Hindlimb muscle (tissue), 1 donor: Measurements from ENCODE around the gene FCN2. TPM values are rescaled to one million over a fixed set of nuclear protein-coding genes. Genes with fewer than 3 reads are reported as not detected.

ENCODE experiments used
- DNase-seq: peaks from one replicate; pipeline ENCODE4 v3.0.0-alpha.2; 2013
- polyA plus RNA-seq: library from polyadenylated mRNA; unstranded; fragments of 120-200 nt; gene quantifications from one replicate; pipeline ENCODE4 v1.2.1, GENCODE V29; 2013; ENCODE audit not compliant: insufficient read length

Gene FCN2
- not detected for polyA plus RNA-seq

GRCh38 chr9:134880484-134881312 is at the start of gene FCN2:
FCN2 (plus strand) TSS chr9:134880810; CDS start chr9:134880822, 12 bp downstream.
- DNase-seq = no peak

DNA sequence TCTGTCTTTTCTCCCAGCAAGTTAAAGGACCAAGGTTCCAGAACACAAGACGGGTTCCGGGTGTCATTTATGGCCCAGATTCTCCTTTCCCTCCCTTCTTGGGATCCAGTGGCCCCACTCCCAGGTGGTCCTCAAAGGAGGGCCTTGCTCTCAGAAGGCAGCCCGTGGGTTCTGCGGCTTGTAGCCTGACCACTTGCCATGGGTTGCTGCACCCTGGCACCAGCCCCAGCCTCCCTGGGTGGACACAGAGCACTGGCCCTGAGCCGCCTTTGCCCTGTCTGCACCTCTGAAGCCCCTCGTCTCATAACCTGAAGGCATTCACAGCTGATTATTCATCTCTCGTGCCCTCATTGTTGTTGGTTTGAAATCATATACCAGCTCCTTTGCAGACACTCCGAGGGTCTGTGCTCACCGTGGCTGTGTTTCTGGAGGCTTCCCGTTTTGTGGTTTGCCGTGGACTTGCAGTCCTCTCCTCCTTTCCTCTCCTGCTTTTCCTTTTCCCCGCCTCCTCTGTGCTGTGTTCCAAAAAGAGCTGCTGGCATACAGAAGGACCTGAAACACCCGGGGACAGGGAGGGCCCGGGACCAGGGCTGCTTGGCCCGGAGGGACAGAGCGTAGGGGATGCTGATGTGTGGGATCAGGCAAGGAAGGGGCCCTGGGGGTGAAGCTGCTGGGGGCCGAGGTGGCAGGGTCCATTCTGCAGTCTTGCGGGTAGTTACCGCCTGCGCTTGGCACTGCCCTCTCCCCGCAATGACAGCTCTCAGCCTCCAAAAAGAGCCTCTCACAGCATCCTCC is 49.5 kb upstream of the FCN2 start:
- DNase-seq = no peak

- DNase-seq = no peak
Measured at GRCh38 chr9:134832471-134832870, 48.1 kb upstream of the FCN2 start.

GRCh38 chr9:134833294-134833880 is 47.2 kb upstream of the FCN2 start:
- DNase-seq = no peak

- DNase-seq = no peak
Measured at GRCh38 chr9:134834217-134834956, 46.2 kb upstream of the FCN2 start.

GRCh38 chr9:134834957-134835419 is 45.6 kb upstream of the FCN2 start:
- no peak for DNase-seq

GRCh38 chr9:134835448-134835847 is 45.2 kb upstream of the FCN2 start:
- DNase-seq = peak; percentile 32

DNA sequence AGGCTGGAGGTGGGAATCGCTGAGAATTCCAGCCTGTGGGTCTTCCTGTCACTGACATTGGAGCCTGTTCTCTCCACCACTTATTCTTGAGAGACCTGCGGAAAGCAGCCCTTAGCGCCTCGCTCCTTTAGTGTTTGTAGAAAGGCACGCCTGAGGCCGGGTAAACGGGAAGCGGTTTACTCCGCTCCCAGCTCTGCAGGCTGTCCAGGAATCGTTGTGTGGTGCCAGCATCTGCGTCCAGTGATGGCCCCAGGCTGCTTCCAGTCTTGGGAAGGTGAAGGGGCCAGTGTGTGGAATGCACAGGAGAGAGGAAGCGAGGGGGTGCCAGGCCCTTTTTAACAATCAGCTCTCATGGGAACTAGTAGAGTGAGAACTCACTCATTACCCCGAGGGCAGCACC is 44.6 kb upstream of the FCN2 start:
- DNase-seq = no peak

DNA sequence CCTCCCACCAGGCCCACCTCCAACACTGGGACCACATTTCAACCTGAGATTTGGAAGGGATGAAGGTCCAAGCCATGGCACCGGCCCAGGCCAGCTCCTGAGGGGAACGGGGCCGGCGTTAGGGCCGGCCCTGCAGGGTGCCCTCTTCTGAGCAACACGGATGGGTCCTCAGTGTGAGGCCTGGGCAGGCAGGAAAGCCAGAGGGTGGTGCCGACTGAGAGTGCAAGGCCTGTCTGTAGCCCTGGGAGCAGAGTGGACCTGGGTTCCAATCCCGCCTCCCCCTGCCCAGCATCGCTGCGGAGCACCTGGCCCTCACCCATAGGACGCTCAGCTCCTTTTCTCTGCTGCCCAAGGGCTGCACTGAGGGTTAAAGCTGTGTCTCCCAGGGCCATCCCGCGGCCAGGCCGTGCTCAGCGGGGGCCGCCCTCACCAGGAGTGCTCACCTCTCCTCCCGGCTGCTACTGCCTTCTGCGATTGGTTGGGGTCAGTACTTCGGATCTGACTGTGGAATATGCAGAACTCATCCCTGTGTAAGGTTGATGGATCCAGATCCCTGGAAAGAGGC is 44.1 kb upstream of the FCN2 start:
- no peak for DNase-seq

DNA sequence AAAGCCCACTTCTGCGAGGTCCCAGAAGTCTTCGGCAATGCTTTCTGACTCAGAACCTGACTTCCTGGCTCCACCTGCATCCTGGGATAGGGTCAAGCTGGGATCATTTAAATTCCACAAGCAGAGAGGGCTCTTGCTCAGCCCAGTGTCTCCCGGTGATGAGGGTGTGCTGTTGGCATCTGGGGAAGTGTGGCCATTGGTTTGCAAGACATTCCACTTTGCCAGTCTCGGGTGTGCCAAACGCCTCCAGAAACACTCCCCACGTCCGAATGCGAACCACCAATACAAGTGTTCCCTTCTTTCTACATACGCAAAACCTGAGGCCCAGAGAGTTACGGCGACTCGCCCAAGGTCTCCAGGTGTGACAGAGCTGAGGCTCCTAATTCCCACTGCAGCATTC is 43.1 kb upstream of the FCN2 start:
- no peak for DNase-seq

DNA sequence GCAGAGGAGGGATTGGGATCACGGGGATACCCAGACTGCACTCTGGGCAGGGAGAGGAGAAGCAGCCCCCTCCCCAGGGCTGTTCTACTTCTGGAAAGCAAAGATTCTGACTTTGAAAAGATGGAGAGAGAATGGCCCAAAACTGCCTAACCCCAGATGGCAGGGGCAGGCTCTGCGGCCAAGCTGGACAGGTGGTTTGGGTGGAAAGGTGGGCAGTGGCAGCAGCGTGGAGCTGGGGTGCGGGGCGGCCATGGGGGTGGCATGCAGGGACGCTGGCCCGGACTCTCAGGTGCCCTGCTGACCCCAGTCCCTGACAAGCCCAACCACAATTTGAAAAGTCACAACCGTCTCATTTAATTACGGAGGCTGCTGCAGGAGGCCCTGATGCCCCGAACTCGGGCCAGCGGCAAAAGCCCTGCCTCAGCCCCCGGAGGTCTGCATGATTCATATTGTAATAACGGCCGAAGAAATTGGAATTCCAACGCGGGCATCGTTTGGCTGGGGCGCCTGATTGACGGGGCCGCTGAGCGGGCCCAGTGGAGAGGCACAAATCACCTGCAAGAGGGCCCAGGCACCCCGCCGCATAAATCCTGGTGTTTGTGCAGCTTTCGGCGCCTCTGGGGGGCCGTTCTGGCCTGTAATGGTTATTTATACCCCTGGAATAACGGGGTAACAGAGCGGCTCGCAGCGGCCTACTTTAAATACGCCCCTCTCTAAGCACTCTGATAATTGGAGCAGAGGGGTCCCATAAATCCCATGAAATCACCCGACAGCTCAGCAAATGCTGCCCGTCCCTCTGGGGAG is 41.8 kb upstream of the FCN2 start:
- no peak for DNase-seq

DNA sequence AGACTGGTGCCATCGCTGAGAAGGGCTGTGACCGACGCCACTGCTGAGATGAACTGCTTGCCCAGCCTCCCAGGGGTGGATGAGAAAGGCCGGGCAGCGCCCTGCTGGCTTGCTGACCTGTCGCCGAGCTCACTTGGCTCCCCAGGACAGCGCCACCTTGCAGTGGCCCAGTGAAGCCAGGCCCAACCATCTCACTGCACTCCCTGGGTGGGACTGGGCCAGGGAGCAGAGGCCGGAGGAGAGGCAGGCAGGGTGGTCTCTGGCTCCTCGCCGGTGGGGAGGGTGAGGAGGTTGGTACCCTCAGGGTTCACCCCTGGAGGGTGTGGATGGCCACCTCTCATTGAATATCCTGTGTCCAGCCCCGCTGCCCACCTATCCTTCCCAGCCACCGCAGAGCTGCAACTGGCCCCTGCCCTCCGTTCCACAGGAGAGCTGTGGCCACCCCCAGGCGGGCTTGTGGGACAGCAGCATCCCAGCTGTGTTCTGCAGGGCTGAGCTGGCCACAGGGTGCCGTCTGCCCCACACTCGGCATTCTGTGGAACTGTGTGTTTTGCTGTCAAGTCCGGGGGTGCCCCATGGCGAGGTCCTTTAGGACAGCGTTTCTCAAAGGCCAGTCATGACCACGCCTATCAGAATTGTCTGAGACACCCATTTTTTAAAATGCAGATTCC is 41.0 kb upstream of the FCN2 start:
- DNase-seq = no peak

DNA sequence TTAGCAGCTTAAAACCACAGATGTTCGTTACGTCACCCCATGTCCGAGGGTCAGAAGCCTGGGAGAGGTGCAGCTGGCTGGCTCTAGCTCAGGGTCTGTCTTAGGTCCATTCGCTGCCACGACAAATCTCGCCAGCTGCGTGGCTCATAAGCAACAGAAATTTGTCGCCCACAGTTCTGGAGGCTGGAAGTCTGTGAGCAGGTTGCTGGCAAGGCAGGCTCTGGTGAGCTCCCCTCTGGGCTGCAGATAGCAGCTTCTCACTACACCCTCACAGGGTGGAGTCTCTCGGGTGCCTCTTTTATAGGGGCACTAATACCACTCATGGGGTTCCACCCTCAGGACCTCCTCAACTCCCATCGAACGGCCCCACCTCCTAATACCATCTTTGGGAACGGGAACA is 40.1 kb upstream of the FCN2 start:
- DNase-seq = no peak

- DNase-seq = no peak
Measured at GRCh38 chr9:134841180-134841904, 39.3 kb upstream of the FCN2 start.

DNA sequence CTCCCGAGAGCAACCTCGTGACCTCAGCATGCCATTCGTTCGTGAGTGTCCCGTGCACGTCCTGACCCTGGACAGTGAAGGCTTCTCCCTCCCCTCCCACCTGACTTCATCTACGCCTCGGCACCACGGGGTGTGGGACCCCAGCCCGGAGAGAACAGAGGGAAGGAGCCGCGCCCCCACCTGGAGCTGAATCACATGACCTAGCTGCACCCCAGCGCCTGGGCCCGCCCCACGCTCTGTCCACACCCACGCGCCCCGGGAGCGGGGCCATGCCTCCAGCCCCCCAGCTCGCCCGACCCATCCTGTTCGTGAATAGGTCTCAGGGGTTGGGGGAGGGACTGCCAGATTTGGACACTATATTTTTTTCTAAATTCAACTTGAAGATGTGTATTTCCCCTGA is 38.3 kb upstream of the FCN2 start:
- no peak for DNase-seq

DNA sequence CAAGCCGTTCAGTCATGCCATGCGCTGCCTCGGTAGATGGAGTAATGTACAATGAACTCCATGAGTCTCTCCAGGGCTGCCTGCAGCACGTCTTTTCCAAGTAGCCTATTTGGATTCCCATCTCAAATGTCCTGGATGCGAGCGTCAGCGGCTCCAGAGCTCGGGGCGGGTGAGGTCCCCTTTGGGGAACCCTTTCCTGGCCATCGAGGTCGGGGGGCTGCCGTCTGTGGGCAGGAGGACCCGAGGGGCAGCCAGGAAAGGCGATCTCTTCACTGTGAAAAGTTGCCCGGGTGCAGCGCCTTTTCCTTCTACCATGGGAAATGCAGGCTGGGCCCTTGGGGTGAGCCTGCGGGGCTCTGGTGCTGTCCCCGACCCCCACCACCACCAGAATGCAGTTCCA is 36.9 kb upstream of the FCN2 start:
- no peak for DNase-seq

- no peak for DNase-seq
Measured at GRCh38 chr9:134844821-134845220, 35.8 kb upstream of the FCN2 start.

GRCh38 chr9:134846187-134846586 is 34.4 kb upstream of the FCN2 start:
- DNase-seq = no peak

DNA sequence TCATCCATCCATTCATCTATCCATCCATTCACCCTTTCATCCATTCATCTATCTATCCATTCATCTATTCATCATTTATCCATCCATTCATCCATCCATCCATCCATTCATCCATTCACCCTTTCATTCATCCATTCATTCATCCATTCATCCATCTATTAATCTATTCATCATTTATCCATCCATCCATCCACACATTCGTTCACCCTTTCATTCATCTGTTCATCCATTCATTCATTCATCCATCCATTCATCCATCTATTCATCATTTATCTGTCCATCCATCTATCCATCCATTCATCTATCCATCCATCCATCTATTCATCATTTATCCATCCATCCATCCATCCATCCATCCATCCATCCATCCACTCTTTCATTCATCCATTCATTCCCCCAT is 33.9 kb upstream of the FCN2 start:
- DNase-seq = no peak

- DNase-seq = no peak
Measured at GRCh38 chr9:134847138-134847537, 33.5 kb upstream of the FCN2 start.
